ENCODE results near the gene TLR8. TPM values are rescaled to one million over a fixed set of nuclear protein-coding genes. Genes with fewer than 3 reads are reported as not detected.

TLR8 gene
- total RNA-seq, 2 experiments from 2014 or later = not detected

DNA sequence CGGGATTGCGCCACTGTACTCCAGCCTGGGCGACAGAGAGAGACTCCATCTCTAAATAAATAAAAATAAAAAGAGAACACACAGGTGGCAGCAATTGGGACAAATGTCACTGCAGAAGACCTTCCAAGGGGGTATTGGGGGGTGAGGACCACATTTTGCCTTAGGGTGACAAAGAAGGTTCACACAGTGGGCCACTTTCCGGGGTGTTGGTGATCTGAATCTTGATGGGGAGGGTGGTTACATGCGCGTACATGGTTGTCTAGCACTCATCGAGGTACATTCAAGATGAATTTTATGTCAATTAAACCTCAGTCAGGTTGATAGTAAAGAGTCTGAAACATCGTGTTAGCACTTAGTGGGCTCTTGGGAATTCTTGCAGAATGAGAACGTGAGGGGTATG lies 48.0 kb downstream of the TLR8 start:
- H3K4me2 ChIP-seq (ENCODE audit: low read length) = peak overlapping the region; percentile 84
- H2AFZ ChIP-seq (ENCODE audit: low read length) = peak overlapping the region; percentile 34; the same call in 1 of the 2 replicates
- peaks cover 96% of the 10 kb centered on the region for H3K4me1 ChIP-seq (ENCODE audit: insufficient read depth, low read length, poor library complexity, severe bottlenecking)
- H3K79me2 ChIP-seq (ENCODE audit: insufficient read depth, low read depth, low read length) = no peaks in the 10 kb centered on the region
- peak overlapping the region; percentile 100 for H3K27ac ChIP-seq (ENCODE audit: low read depth, low read length, poor library complexity, severe bottlenecking)
- no peaks in the 10 kb centered on the region for H3K9me2 ChIP-seq (ENCODE audit: insufficient read depth, low read length)
- no peaks in the 10 kb centered on the region for H3K9me3 ChIP-seq (ENCODE audit: low read length)
- no TSS peak for BruUV-seq (replicated peaks)
- no peak for DNase-seq (ENCODE audit: low spot score)
- CTCF ChIA-PET (ENCODE audit: unreplicated experiment) = interaction anchor here (1.2 kb wide), 1 partner anchor 17 kb away, joined by 4 read pairs; no protein-coding TSS in a partner anchor
- peak overlapping the region; percentile 63 for H3K4me3 ChIP-seq (ENCODE audit: low read depth, low read length, poor library complexity, severe bottlenecking)
- H3K36me3 ChIP-seq (ENCODE audit: insufficient read depth, low read length) = no peaks in the 10 kb centered on the region
- POLR2A ChIA-PET = interaction anchor here (0.5 to 6.2 kb wide), 10 partner anchors 18 to 847 kb away, joined by 3 to 148 read pairs (median 4); partner anchors contain the start of gene TMSB4X
- intact Hi-C loops (cut with micrococcal nuclease; ENCODE audit: unreplicated experiment) = no loop called here
- no peaks in the 10 kb centered on the region for H4K20me1 ChIP-seq (ENCODE audit: insufficient read depth, low read length)
- no peak for TF ChIP-seq EZH2phosphoT487 (IDR thresholded peaks at IDR 0.05; ENCODE audit: borderline replicate concordance, low read depth, low read length)
- TF ChIP-seq, protein P1, sequence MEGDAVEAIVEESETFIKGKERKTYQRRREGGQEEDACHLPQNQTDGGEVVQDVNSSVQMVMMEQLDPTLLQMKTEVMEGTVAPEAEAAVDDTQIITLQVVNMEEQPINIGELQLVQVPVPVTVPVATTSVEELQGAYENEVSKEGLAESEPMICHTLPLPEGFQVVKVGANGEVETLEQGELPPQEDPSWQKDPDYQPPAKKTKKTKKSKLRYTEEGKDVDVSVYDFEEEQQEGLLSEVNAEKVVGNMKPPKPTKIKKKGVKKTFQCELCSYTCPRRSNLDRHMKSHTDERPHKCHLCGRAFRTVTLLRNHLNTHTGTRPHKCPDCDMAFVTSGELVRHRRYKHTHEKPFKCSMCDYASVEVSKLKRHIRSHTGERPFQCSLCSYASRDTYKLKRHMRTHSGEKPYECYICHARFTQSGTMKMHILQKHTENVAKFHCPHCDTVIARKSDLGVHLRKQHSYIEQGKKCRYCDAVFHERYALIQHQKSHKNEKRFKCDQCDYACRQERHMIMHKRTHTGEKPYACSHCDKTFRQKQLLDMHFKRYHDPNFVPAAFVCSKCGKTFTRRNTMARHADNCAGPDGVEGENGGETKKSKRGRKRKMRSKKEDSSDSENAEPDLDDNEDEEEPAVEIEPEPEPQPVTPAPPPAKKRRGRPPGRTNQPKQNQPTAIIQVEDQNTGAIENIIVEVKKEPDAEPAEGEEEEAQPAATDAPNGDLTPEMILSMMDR (conservative IDR thresholded peaks at IDR 0.05; ENCODE audit: low read length) = no peak

DNA sequence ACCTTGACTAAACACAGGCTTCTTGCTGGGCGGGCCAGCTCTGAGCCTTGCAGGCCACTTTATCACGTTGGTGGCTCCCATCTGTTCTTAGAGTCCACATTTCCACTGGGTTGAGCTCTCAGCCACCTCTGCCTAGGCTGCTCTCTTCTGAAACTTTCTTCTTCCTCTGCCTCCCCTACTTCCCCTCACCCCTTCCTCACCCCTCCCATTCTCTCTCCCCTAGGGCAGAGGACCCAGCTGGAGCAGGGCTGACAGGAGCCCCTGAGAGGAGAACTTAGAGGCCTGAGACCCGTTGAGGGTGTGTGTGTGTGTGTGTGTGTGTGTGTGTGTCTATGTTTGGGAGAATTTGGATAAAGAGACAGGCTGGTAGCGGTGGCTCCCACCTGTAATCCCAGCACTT lies 48.6 kb downstream of the TLR8 start:
- Histone ChIP-seq H2AFZ (ENCODE audit: low read length) (peak overlapping the region; percentile 34; the same call in 1 of the 2 replicates), H4K20me1 (ENCODE audit: insufficient read depth, low read length) (no peaks in the 10 kb centered on the region), H3K4me2 (ENCODE audit: low read length) (peak overlapping the region; percentile 84), H3K4me3 (ENCODE audit: low read depth, low read length, poor library complexity, severe bottlenecking) (peak overlapping the region; percentile 63), H3K36me3 (ENCODE audit: insufficient read depth, low read length) (no peaks in the 10 kb centered on the region), H3K9me2 (ENCODE audit: insufficient read depth, low read length) (no peaks in the 10 kb centered on the region), H3K27ac (ENCODE audit: low read depth, low read length, poor library complexity, severe bottlenecking) (peak overlapping the region; percentile 100), H3K79me2 (ENCODE audit: insufficient read depth, low read depth, low read length) (no peaks in the 10 kb centered on the region), H3K4me1 (ENCODE audit: insufficient read depth, low read length, poor library complexity, severe bottlenecking) (peaks cover 96% of the 10 kb centered on the region), H3K9me3 (ENCODE audit: low read length) (no peaks in the 10 kb centered on the region)
- DNase-seq (ENCODE audit: low spot score) = peak; percentile 59
- TF ChIP-seq EZH2phosphoT487 (IDR thresholded peaks at IDR 0.05; ENCODE audit: borderline replicate concordance, low read depth, low read length) = no peak
- TF ChIP-seq, protein P1 (conservative IDR thresholded peaks at IDR 0.05; ENCODE audit: low read length) = no peak
- POLR2A ChIA-PET = interaction anchor here (1.0 to 6.2 kb wide), 6 partner anchors 18 to 132 kb away, joined by 3 to 148 read pairs (median 4); partner anchors contain the start of gene TMSB4X
- intact Hi-C loops (cut with micrococcal nuclease; ENCODE audit: unreplicated experiment) = loop anchor here (5.0 kb wide), 2 partner anchors 88 to 777 kb away; partner anchors contain the start of genes OFD1, TLR7 and TRAPPC2
- no TSS peak for BruUV-seq (replicated peaks)
- CTCF ChIA-PET (ENCODE audit: unreplicated experiment) = interaction anchor here (0.6 to 1.2 kb wide), 2 partner anchors 8 to 17 kb away, joined by 4 to 5 read pairs; no protein-coding TSS in a partner anchor

Data from OCI-LY7 (cell line).